SHP77 treated with DMSO at 0.1 percent for 48 hours (cell line): ENCODE data around the gene RUBCNL.

Source experiments
- DNase-seq: peaks from one replicate; lab custom pipeline; 2025; lab: John Stamatoyannopoulos, UW

Gene RUBCNL

GRCh38 chr13:46304546-46304945 is 82.5 kb downstream of the RUBCNL start:
- DNase-seq = no peak

GRCh38 chr13:46303742-46304385 is 83.2 kb downstream of the RUBCNL start:
- no peak for DNase-seq

DNA sequence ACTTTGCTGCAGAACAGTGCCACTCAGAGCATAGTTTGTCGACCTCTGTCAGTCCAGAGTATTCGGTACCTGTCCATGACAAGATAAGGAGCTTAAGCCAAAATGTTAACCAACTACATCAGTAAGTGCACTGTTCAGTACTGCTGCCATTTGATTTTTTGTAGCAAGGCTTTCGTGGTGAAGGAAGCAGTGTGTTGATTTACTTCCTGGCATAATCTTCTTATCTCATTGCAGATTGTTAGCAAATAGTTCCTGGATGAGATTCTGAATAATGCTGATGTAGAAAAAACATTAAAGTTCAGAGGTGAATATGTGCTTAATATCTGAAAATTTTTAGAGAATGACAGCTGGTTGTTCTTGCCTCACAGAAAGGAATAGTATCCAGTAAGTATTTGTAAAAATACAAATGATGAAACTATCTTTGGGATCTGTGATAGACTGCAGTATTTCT is 89.7 kb downstream of the RUBCNL start:
- no peak for DNase-seq

- DNase-seq = no peak
Measured at GRCh38 chr13:46296921-46297320, 90.1 kb downstream of the RUBCNL start.

DNA sequence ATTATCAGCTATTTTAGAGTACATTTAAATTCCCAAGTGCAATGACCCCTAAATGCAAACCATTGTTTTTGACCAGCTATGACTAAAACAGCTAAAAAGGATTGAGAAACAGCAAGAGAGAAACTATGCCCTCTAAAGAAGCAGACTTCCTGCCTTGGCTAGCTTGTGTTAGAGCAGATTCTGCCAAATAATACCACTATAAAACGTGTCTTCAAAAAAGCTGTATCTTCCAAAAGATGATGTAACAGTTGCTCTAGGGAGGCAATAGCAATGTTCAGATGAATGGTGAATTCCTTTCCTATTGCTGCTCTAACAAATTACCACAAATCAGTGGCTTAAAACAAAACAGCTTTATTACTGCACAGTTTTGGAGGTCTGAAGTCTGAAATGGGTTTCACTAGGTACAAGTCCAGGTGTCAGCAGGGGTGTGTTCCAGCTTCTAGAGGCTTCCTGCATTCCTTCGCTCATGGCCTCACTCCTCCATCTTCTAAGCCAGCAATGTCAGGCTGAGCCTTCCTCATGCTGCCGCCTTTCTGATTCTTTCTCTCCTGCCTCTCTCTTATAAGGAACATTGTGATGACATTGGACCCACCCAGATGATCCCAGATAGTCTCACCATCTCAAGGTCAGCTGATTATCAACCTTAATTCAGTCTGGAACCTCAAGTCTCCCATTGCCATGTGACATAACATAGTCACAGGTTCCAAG is 90.8 kb downstream of the RUBCNL start:
- no peak for DNase-seq

- DNase-seq = no peak
Measured at GRCh38 chr13:46295491-46296114, 91.4 kb downstream of the RUBCNL start.

GRCh38 chr13:46293436-46293835 is 93.6 kb downstream of the RUBCNL start:
- no peak for DNase-seq
